ENCODE measurements around the gene MFSD12. TPM values are rescaled to one million over a fixed set of nuclear protein-coding genes. Genes with fewer than 3 reads are reported as not detected.

Gene MFSD12
- total RNA-seq, 1 experiment from 2014 or later: 131 TPM

DNA sequence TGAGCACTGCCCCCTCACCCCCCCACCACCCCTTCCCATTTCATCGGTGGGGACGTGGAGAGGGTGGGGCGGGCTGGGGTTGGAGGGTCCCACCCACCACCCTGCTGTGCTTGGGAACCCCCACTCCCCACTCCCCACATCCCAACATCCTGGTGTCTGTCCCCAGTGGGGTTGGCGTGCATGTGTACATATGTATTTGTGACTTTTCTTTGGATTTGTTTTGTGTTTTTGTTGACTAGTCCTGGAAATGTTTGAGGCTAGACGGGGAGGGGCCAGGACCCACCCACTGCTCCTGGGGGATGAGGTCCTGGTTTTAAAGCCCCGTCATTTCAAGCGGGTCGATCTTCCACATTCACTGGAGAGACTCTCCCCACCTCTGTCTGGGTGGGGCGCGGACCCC is 21.4 kb downstream of the MFSD12 start:
- ATAC-seq (no peak), DNase-seq (ENCODE audit: low read depth, low spot score) (no peak)
- no peak overlapping the region for H3K4me2 ChIP-seq (ENCODE audit: low read length)
- no TSS peak for BruUV-seq (replicated peaks)
- H3K27me3 ChIP-seq (ENCODE audit: insufficient read depth, low read length): no peaks in the 10 kb centered on the region
- H3K4me3 ChIP-seq (replicated peaks in 1 of 2; ENCODE audit: low read depth in 1 of 2, low read length in 2 of 2): no peak overlapping the region
- H3K79me2 ChIP-seq (ENCODE audit: insufficient read depth, low read length): no peaks in the 10 kb centered on the region
- H3K9ac ChIP-seq (ENCODE audit: low read length): no peak overlapping the region
- CTCF ChIA-PET: no interaction called here
- no peaks in the 10 kb centered on the region for H3K9me2 ChIP-seq (ENCODE audit: insufficient read depth)
- no peaks in the 10 kb centered on the region for H3K9me3 ChIP-seq (ENCODE audit: control insufficient read depth in 1 of 2, insufficient read depth in 1 of 2, low read depth in 1 of 2, low read length in 2 of 2)
- RAD21 ChIA-PET (ENCODE audit: low non-redundant PET in 1 of 2, low total read pairs in 2 of 2, uncharacterized antibody in 2 of 2, unreplicated experiment in 2 of 2): no interaction called here
- H3K36me3 ChIP-seq (ENCODE audit: control insufficient read depth in 1 of 2, insufficient read depth in 2 of 2, low read length in 2 of 2): peaks cover 11 to 24% of the 10 kb centered on the region in 2 experiments; a peak in 3 of 4 replicates
- H2AFZ ChIP-seq (ENCODE audit: low read depth, low read length, poor library complexity, severe bottlenecking): no peak overlapping the region
- POLR2A ChIA-PET: no interaction called here
- no peak overlapping the region for H3K27ac ChIP-seq (ENCODE audit: low read depth, low read length)
- intact Hi-C loops (cut with micrococcal nuclease): no loop called here
- peaks cover 3 to 22% of the 10 kb centered on the region in 2 experiments; a peak in 3 of 4 replicates for H3K4me1 ChIP-seq (ENCODE audit: control insufficient read depth in 1 of 2, insufficient read depth in 2 of 2, low read length in 2 of 2)
- TF ChIP-seq EZH2phosphoT487 (IDR thresholded peaks at IDR 0.05; ENCODE audit: borderline replicate concordance) (no peak), ZBTB33 (IDR thresholded peaks at IDR 0.05; ENCODE audit: extremely low read depth, insufficient replicate concordance, low read length) (no peak), RAD21 (IDR thresholded peaks at IDR 0.05; ENCODE audit: low read depth) (no peak), CTCF (IDR thresholded peaks at IDR 0.05 in 2 of 3, conservative IDR thresholded peaks at IDR 0.05 in 1 of 3; ENCODE audit: borderline replicate concordance in 1 of 3, insufficient read depth in 1 of 3, low read depth in 2 of 3, low read length in 2 of 3) (no peak), SIN3A (IDR thresholded peaks at IDR 0.05; ENCODE audit: low read depth) (no peak), CEBPB (IDR thresholded peaks at IDR 0.05; ENCODE audit: low read depth) (no peak), ATF3 (IDR thresholded peaks at IDR 0.05) (no peak), POLR2AphosphoS5 (IDR thresholded peaks at IDR 0.05; ENCODE audit: low read depth, low read length) (no peak)
- TF ChIP-seq, protein P1, sequence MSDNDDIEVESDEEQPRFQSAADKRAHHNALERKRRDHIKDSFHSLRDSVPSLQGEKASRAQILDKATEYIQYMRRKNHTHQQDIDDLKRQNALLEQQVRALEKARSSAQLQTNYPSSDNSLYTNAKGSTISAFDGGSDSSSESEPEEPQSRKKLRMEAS (IDR thresholded peaks at IDR 0.05): no peak
- no peaks in the 10 kb centered on the region for H4K20me1 ChIP-seq (ENCODE audit: insufficient read depth)
